ENCODE results near the gene CHRNA3. TPM values are rescaled to one million over a fixed set of nuclear protein-coding genes. Genes with fewer than 3 reads are reported as not detected.

Gene CHRNA3
- total RNA-seq, 2 donors from 2014 or later = 0.52 TPM; not detected in 1

GRCh38 chr15:78629031-78629715, 8.4 kb upstream of the CHRNA3 start:
- no peaks in the 10 kb centered on the region for H3K27me3 ChIP-seq
- H3K4me1 ChIP-seq = no peaks in the 10 kb centered on the region
- ATAC-seq = no peak
- DNase-seq = no peak
- no peaks in the 10 kb centered on the region for H3K36me3 ChIP-seq (replicated peaks in 1 of 2; ENCODE audit: insufficient read depth in 1 of 2, low read depth in 2 of 2)
- 83% methylated on average over 26 to 29 of the region's 29 CpGs for WGBS, 2 donors
- peaks cover 0 to 4% (median 0%) of the 10 kb centered on the region in 3 donors for H3K9me3 ChIP-seq
- no peak overlapping the region for H3K4me3 ChIP-seq
- no peak overlapping the region for H3K27ac ChIP-seq
- TF ChIP-seq POLR2A (IDR thresholded peaks at IDR 0.05) = no peak
- TF ChIP-seq CTCF (IDR thresholded peaks at IDR 0.05) = no peak
- intact Hi-C loops (cut with DNase I) = loop anchor here (10.0 kb wide), 1 partner anchor 76 kb away; no protein-coding TSS in a partner anchor

DNA sequence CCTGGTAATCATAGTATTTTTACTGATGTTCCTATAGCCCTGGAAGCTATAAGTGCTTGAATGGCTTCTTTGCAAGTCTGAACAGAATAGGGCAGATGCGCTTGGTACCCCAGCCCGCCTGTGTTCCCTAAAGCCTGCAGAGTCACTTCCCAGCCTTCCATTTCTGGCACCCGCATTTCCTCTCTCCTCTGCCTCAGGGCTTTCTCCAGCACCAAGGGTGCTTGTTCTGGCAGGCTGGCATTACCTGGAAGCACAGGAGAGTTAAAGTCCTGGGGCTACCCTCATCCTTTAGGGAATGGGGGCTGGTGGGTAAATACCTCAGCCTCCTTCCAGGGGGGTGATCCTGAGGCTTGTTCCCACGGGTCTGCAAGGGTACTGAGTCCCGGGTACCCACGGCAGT, 7.4 kb upstream of the CHRNA3 start:
- DNase-seq = no peak
- WGBS, 2 donors = 52 to 58% methylated on average over 6 of the region's 6 CpGs
- Histone ChIP-seq H3K4me3 (no peak overlapping the region), H3K27ac (no peak overlapping the region), H3K9me3 (no peaks in the 10 kb centered on the region), H3K36me3 (replicated peaks in 1 of 2; ENCODE audit: insufficient read depth in 1 of 2, low read depth in 2 of 2) (no peaks in the 10 kb centered on the region), H3K27me3 (no peaks in the 10 kb centered on the region), H3K4me1 (no peaks in the 10 kb centered on the region)
- ATAC-seq = no peak
- no peak for TF ChIP-seq POLR2A (IDR thresholded peaks at IDR 0.05)
- TF ChIP-seq CTCF (IDR thresholded peaks at IDR 0.05) = no peak
- intact Hi-C loops (cut with DNase I) = loop anchor here (10.0 kb wide), 1 partner anchor 77 kb away; no protein-coding TSS in a partner anchor

GRCh38 chr15:78627348-78627747, 6.6 kb upstream of the CHRNA3 start:
- DNase-seq (no peak), ATAC-seq (no peak)
- no peaks in the 10 kb centered on the region for H3K36me3 ChIP-seq (replicated peaks in 1 of 2; ENCODE audit: insufficient read depth in 1 of 2, low read depth in 2 of 2)

DNA sequence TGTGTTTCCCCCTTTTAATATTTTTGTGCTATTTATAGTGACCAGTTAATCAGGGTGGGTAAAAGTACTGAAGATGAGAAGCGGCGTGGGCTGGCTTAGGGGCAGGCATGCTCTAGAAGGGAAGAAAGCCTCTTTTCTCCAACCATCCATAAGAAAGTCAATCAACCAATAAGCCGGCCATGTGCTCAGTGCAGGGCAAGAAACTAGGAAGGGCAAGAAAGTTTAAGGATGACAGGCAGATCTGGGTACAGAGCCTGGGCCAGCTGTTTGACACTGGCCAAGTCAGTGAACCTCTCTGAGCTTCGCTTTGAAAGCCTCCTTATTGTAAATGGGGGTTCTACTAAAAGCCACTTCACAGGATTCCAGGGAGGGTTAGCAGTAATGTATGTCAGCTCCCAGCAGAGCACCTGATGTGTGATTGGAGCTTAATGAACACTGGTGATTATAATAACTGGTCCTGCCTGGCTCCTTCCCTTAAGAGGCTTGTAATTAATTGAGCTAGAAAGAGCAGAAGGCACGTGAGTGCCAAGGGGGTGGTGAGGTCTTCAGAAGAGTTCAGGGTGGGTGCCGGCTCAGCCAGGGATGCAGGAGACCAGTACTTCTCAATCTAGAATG, 5.7 kb upstream of the CHRNA3 start:
- ATAC-seq (no peak), DNase-seq (no peak)
- no peak overlapping the region for H3K27ac ChIP-seq
- H3K4me3 ChIP-seq = no peak overlapping the region
- 70 to 84% methylated on average over 6 of the region's 6 CpGs for WGBS, 2 donors
- no peaks in the 10 kb centered on the region for H3K4me1 ChIP-seq
- H3K36me3 ChIP-seq (replicated peaks in 1 of 2; ENCODE audit: insufficient read depth in 1 of 2, low read depth in 2 of 2) = no peaks in the 10 kb centered on the region
- no peak for TF ChIP-seq POLR2A (IDR thresholded peaks at IDR 0.05)
- no peak for TF ChIP-seq CTCF (IDR thresholded peaks at IDR 0.05)
- intact Hi-C loops (cut with DNase I) = loop anchor here (10.0 kb wide), 1 partner anchor 78 kb away; no protein-coding TSS in a partner anchor
- no peaks in the 10 kb centered on the region for H3K9me3 ChIP-seq
- H3K27me3 ChIP-seq = no peaks in the 10 kb centered on the region

More at GRCh38 chr15:78627348-78627747, 6.6 kb upstream of the CHRNA3 start:
- Histone ChIP-seq H3K9me3 (no peaks in the 10 kb centered on the region), H3K4me1 (no peaks in the 10 kb centered on the region), H3K4me3 (no peak overlapping the region), H3K27ac (no peak overlapping the region), H3K27me3 (no peaks in the 10 kb centered on the region)
- intact Hi-C loops (cut with DNase I) = loop anchor here (10.0 kb wide), 1 partner anchor 77 kb away; no protein-coding TSS in a partner anchor
- no peak for TF ChIP-seq POLR2A (IDR thresholded peaks at IDR 0.05)
- no peak for TF ChIP-seq CTCF (IDR thresholded peaks at IDR 0.05)
- WGBS, 2 donors = 35 to 63% methylated on average over 8 of the region's 8 CpGs

Measured in body of pancreas (tissue), 4 donors.